ENCODE measurements around the gene SLC25A42. TPM values are rescaled to one million over a fixed set of nuclear protein-coding genes. Genes with fewer than 3 reads are reported as not detected.

SLC25A42 gene
- total and polyA plus RNA-seq, 7 donors = 2.4 to 9.5 (median 7.8) TPM

GRCh38 chr19:19137556-19138108 is 73.8 kb downstream of the SLC25A42 start:
- DNase-seq = no peak

GRCh38 chr19:19138109-19138981 is 74.6 kb downstream of the SLC25A42 start, which contains the start of gene TMEM161A:
TMEM161A (minus strand) TSS chr19:19138478; CDS start chr19:19138428, 50 bp downstream.
- Histone ChIP-seq H3K27me3 (no peaks in the 10 kb centered on the region), H3K4me3 (peak within 1 kb of the TSS; percentile 66 to 87 (median 77)), H3K4me1 (peaks cover 0 to 22% (median 13%) of the 10 kb centered on the region in 4 donors), H3K9me3 (no peaks in the 10 kb centered on the region), H3K36me3 (no peaks in the 10 kb centered on the region), H3K27ac (peak within 1 kb of the TSS; percentile 56 to 81 (median 75))
- peak; percentile 49 to 88 (median 85) for TF ChIP-seq POLR2AphosphoS5 (IDR thresholded peaks at IDR 0.05)
- TF ChIP-seq POLR2A (IDR thresholded peaks at IDR 0.05) = peak; percentile 38 to 52
- TF ChIP-seq CTCF (IDR thresholded peaks at IDR 0.05) = no peak
- intact Hi-C loops (cut with DNase I) = loop anchor here (2.0 to 5.0 kb wide), 3 partner anchors 54 to 84 kb away; partner anchors contain the start of genes BORCS8, RFXANK and SLC25A42
- WGBS, 2 donors = 3% methylated on average over 42 of the region's 42 CpGs
- DNase-seq = peak; percentile 99

More at GRCh38 chr19:19137556-19138108, 73.8 kb downstream of the SLC25A42 start:
- Histone ChIP-seq H3K36me3 (peaks cover 0 to 4% (median 0%) of the 10 kb centered on the region in 4 donors), H3K9me3 (no peaks in the 10 kb centered on the region), H3K27me3 (no peaks in the 10 kb centered on the region), H3K4me1 (peaks cover 0 to 22% (median 13%) of the 10 kb centered on the region in 4 donors), H3K27ac (peak overlapping the region in 3 of 4 donors; percentile 74 to 81 (median 76)), H3K4me3 (peak overlapping the region; percentile 66 to 87 (median 77))
- TF ChIP-seq POLR2AphosphoS5 (IDR thresholded peaks at IDR 0.05) = no peak
- no peak for TF ChIP-seq CTCF (IDR thresholded peaks at IDR 0.05)
- TF ChIP-seq EP300 (IDR thresholded peaks at IDR 0.05) = no peak
- no peak for TF ChIP-seq POLR2A (IDR thresholded peaks at IDR 0.05)
- intact Hi-C loops (cut with DNase I) = loop anchor here (2.0 to 5.0 kb wide), 3 partner anchors 55 to 83 kb away; partner anchors contain the start of genes BORCS8, RFXANK and SLC25A42
- WGBS, 2 donors = 10 to 22% methylated on average over 25 of the region's 25 CpGs

- Histone ChIP-seq H3K27me3 (no peaks in the 10 kb centered on the region), H3K4me1 (peaks cover 0 to 17% (median 12%) of the 10 kb centered on the region in 4 donors), H3K9me3 (no peaks in the 10 kb centered on the region), H3K4me3 (no peak overlapping the region), H3K36me3 (no peaks in the 10 kb centered on the region), H3K27ac (no peak overlapping the region)
- intact Hi-C loops (cut with DNase I) = loop anchor here (2.0 to 10.0 kb wide), 5 partner anchors 37 to 205 kb away; partner anchors contain the start of genes BORCS8, RFXANK and SLC25A42
- WGBS, 2 donors = 33 to 45% methylated on average over 5 of the region's 5 CpGs
- no peak for DNase-seq
- TF ChIP-seq CTCF (IDR thresholded peaks at IDR 0.05) (peak in 1 of 4 experiments; percentile 35), EP300 (IDR thresholded peaks at IDR 0.05) (no peak), POLR2AphosphoS5 (IDR thresholded peaks at IDR 0.05) (no peak)
Observed at GRCh38 chr19:19139876-19140229, 76.1 kb downstream of the SLC25A42 start.

GRCh38 chr19:19140476-19140875 is 76.7 kb downstream of the SLC25A42 start:
- WGBS, 2 donors = 55 to 68% methylated on average over 5 of the region's 5 CpGs
- H3K4me3 ChIP-seq = no peak overlapping the region
- H3K27me3 ChIP-seq = no peaks in the 10 kb centered on the region
- H3K36me3 ChIP-seq = no peaks in the 10 kb centered on the region
- intact Hi-C loops (cut with DNase I) = loop anchor here (5.0 to 10.0 kb wide), 2 partner anchors 37 to 204 kb away; no protein-coding TSS in a partner anchor
- no peak for DNase-seq
- no peaks in the 10 kb centered on the region for H3K9me3 ChIP-seq
- H3K27ac ChIP-seq = no peak overlapping the region
- TF ChIP-seq POLR2AphosphoS5 (IDR thresholded peaks at IDR 0.05) (no peak), EP300 (IDR thresholded peaks at IDR 0.05) (no peak), CTCF (IDR thresholded peaks at IDR 0.05) (no peak), POLR2A (IDR thresholded peaks at IDR 0.05) (no peak)
- H3K4me1 ChIP-seq = peaks cover 0 to 14% (median 11%) of the 10 kb centered on the region in 4 donors
